Hematopoietic multipotent progenitor cell (in vitro differentiated cells): ENCODE measurements around the gene RALGDS. TPM values are rescaled to one million over a fixed set of nuclear protein-coding genes. Genes with fewer than 3 reads are reported as not detected.
"Not testable (repeated sequence)": the region's sequence is repeated elsewhere in the genome, so short reads cannot be mapped to it uniquely, and the experiment has no call there.

Experiments
- DNase-seq, 3 donors: peaks; one replicate each; pipeline ENCODE4 v3.0.0-alpha.2; 2011 to 2015; ENCODE audit warnings: low read depth in 2 of 3, low spot score in 2 of 3
- total RNA-seq: library from RNA; depleted of rRNA; stranded (reverse); fragments of >200 nt; gene quantifications from one replicate; pipeline ENCODE4 v1.2.3, GENCODE V29; 2012

Gene RALGDS
- total RNA-seq, 1 donor: 139 TPM

DNA sequence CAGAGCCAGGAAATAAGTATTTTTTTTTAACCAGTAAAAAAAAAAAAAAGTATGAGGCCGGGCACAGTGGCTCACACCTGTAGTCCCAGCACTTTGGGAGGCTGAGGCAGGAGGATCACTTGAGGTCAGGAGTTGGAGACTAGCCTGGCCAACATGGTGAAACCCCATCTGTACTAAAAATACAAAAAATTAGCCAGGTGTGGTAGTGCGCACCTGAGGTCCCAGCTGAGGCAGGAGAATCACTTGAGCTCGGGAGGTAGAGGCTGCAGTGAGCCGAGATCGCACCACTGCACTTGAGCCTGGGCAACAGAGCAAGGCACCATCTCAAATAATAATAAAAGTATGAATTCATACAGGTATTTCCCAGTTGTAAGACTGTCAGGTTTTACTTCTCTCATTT is 48.8 kb downstream of the RALGDS start:
- DNase-seq: not testable (repeated sequence)

DNA sequence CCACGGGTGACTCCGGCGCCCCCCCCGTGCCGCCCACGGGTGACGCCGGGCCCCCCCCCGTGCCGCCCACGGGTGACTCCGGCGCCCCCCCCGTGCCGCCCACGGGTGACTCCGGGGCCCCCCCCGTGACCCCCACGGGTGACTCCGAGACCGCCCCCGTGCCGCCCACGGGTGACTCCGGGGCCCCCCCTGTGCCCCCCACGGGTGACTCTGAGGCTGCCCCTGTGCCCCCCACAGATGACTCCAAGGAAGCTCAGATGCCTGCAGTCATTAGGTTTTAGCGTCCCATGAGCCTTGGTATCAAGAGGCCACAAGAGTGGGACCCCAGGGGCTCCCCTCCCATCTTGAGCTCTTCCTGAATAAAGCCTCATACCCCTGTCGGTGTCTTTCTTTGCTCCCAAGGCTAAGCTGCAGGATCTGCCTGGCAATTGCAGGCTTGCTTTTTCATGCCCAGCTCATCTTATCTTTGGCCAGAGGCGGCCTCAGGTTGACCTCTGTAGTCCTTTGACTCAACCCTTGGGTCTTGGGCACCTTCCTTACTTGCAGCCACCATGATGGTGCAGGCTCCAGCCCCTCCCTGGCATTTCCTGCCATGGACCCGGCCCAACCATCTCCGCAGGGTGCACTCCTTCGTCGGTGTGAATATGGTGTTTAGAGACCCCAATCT is 49.4 kb downstream of the RALGDS start:
- no peak for DNase-seq

DNA sequence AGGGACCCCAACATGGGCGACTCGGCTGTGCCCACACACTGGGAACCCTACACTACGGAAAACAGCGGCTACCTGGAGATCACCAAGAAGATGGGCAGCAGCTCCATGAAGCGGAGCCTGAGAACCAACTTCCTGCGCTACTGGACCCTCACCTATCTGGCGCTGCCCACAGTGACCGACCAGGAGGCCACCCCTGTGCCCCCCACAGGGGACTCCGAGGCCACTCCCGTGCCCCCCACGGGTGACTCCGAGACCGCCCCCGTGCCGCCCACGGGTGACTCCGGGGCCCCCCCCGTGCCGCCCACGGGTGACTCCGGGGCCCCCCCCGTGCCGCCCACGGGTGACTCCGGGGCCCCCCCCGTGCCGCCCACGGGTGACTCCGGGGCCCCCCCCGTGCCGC is 50.1 kb downstream of the RALGDS start:
- DNase-seq: not testable (repeated sequence)

DNA sequence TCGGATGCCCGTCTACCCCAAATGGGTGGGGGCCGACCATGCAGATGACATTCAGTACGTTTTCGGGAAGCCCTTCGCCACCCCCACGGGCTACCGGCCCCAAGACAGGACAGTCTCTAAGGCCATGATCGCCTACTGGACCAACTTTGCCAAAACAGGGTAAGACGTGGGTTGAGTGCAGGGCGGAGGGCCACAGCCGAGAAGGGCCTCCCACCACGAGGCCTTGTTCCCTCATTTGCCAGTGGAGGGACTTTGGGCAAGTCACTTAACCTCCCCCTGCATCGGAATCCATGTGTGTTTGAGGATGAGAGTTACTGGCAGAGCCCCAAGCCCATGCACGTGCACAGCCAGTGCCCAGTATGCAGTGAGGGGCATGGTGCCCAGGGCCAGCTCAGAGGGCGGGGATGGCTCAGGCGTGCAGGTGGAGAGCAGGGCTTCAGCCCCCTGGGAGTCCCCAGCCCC is 50.5 kb downstream of the RALGDS start:
- not testable (repeated sequence) for DNase-seq

DNA sequence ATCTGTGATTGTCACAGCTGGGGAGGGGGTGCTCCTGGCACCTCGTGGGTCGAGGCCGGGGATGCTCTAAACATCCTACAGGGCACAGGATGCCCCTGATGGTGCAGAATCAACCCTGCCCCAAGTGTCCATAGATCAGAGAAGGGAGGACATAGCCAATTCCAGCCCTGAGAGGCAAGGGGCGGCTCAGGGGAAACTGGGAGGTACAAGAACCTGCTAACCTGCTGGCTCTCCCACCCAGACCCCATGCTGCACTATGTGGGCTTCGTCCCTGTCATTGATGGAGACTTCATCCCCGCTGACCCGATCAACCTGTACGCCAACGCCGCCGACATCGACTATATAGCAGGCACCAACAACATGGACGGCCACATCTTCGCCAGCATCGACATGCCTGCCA is 52.6 kb downstream of the RALGDS start:
- DNase-seq: not testable (repeated sequence)

DNA sequence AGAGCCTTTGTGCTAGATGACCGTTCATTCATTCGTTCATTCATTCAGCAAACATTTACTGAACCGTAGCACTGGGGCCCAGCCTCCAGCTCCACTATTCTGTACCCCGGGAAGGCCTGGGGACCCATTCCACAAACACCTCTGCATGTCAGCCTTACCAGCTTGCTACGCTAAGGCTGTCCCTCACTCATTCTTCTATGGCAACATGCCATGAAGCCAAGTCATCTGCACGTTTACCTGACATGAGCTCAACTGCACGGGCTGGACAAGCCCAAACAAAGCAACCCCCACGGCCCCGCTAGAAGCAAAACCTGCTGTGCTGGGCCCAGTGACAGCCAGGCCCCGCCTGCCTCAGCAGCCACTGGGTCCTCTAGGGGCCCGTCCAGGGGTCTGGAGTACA is 53.2 kb downstream of the RALGDS start:
- no peak for DNase-seq

DNA sequence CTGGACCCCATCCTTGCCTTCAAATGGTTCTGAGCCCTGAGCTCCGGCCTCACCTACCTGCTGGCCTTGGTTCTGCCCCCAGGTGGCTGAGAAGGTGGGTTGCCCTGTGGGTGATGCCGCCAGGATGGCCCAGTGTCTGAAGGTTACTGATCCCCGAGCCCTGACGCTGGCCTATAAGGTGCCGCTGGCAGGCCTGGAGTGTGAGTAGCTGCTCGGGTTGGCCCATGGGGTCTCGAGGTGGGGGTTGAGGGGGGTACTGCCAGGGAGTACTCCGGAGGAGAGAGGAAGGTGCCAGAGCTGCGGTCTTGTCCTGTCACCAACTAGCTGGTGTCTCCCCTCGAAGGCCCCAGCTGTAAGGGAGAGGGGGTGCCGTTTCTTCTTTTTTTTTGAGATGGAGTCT is 54.0 kb downstream of the RALGDS start:
- DNase-seq: no peak

DNA sequence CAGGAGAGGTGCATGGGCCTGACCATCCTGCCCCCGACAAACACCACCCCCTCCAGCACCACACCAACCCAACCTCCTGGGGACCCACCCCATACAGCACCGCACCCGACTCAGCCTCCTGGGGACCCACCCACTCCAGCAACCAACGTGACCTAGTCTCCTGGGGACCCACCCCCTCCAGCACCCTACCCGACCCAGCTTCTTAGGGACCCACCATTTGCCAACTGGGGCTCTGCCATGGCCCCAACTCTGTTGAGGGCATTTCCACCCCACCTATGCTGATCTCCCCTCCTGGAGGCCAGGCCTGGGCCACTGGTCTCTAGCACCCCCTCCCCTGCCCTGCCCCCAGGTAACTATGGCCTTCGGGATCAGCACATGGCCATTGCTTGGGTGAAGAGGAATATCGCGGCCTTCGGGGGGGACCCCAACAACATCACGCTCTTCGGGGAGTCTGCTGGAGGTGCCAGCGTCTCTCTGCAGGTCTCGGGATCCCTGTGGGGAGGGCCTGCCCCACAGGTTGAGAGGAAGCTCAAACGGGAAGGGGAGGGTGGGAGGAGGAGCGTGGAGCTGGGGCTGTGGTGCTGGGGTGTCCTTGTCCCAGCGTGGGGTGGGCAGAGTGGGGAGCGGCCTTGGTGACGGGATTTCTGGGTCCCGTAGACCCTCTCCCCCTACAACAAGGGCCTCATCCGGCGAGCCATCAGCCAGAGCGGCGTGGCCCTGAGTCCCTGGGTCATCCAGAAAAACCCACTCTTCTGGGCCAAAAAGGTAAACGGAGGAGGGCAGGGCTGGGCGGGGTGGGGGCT is 54.7 kb downstream of the RALGDS start:
- DNase-seq: no peak

DNA sequence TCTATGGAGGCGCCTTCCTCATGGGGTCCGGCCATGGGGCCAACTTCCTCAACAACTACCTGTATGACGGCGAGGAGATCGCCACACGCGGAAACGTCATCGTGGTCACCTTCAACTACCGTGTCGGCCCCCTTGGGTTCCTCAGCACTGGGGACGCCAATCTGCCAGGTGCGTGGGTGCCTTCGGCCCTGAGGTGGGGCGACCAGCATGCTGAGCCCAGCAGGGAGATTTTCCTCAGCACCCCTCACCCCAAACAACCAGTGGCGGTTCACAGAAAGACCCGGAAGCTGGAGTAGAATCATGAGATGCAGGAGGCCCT is 56.0 kb downstream of the RALGDS start:
- no peak for DNase-seq

DNA sequence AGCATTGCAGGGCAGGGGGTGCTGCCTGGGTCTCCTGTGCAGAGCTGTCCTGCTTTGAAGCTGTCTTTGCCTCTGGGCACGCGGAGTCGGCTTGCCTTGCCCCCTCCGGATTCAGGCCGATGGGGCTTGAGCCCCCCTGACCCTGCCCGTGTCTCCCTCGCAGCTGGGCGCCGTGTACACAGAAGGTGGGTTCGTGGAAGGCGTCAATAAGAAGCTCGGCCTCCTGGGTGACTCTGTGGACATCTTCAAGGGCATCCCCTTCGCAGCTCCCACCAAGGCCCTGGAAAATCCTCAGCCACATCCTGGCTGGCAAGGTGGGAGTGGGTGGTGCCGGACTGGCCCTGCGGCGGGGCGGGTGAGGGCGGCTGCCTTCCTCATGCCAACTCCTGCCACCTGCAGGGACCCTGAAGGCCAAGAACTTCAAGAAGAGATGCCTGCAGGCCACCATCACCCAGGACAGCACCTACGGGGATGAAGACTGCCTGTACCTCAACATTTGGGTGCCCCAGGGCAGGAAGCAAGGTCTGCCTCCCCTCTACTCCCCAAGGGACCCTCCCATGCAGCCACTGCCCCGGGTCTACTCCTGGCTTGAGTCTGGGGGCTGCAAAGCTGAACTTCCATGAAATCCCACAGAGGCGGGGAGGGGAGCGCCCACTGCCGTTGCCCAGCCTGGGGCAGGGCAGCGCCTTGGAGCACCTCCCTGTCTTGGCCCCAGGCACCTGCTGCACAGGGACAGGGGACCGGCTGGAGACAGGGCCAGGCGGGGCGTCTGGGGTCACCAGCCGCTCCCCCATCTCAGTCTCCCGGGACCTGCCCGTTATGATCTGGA is 56.6 kb downstream of the RALGDS start:
- DNase-seq: no peak

DNA sequence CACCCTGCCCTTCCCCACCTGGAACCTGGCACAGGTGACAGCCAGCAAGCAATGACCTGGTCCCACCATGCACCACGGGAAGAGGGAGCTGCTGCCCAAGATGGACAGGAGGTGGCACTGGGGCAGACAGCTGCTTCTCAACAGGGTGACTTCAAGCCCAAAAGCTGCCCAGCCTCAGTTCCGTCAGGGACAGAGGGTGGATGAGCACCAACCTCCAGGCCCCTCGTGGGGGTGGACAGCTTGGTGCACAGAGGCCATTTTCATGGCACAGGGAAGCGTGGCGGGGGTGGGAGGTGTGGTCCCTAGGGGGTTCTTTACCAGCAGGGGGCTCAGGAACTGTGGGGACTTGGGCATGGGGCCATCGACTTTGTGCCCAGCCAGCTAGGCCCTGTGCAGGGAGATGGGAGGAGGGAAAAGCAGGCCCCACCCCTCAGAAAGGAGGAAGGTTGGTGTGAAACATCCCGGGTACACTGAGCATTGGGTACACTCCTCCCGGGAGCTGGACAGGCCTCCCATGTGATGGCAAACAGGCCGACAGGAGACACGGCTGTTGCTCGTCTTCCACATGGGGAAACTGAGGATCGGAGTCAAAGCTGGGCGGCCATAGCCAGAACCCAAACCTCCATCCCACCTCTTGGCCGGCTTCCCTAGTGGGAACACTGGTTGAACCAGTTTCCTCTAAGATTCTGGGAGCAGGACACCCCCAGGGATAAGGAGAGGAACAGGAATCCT is 57.4 kb downstream of the RALGDS start:
- DNase-seq: no peak

DNA sequence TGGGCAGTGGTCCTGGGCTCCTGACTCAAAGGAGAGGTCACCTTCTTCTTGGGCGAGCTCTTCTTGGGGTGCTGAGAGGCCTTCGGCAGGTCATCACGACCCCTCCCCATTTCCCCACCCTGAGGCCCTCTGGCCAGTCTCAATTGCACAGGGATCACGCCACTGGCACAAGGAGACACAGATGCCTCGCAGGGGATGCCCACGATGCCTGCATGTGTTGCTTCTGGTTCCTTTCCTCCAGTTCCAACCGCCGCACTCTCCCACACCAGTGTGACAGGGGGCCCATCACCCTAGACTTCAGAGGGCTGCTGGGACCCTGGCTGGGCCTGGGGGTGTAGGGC is 57.9 kb downstream of the RALGDS start:
- DNase-seq: peak in 1 of 3 donors; percentile 15

DNA sequence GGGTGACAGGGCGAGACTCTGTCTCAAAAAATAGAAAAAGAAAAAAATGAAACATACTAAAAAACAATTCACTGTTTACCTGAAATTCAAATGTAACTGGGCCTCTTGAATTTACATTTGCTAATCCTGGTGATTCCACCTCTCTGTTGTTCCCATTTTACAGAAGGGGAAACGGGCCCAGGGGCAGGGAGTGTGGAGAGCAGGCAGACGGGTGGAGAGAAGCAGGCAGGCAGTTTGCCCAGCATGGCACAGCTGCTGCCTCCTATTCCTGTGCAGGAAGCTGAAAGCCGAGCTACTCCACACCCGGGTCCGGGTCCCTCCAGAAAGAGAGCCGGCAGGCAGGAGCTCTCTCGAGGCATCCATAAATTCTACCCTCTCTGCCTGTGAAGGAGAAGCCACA is 58.5 kb downstream of the RALGDS start:
- peak in 1 of 3 donors; percentile 29 for DNase-seq

DNA sequence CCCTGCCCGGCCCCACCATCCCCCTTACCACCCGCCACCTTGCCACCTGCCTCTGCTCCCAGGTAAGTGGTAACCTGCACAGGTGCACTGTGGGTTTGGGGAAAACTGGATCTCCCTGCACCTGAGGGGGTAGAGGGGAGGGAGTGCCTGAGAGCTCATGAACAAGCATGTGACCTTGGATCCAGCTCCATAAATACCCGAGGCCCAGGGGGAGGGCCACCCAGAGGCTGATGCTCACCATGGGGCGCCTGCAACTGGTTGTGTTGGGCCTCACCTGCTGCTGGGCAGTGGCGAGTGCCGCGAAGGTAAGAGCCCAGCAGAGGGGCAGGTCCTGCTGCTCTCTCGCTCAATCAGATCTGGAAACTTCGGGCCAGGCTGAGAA is 59.3 kb downstream of the RALGDS start, which contains the start of gene CEL:
Gene CEL, plus strand, starts transcription at position 218 of the 382 bp plus-strand sequence. Its CDS starts 22 bp downstream, at position 240.
- not testable (repeated sequence) for DNase-seq

DNA sequence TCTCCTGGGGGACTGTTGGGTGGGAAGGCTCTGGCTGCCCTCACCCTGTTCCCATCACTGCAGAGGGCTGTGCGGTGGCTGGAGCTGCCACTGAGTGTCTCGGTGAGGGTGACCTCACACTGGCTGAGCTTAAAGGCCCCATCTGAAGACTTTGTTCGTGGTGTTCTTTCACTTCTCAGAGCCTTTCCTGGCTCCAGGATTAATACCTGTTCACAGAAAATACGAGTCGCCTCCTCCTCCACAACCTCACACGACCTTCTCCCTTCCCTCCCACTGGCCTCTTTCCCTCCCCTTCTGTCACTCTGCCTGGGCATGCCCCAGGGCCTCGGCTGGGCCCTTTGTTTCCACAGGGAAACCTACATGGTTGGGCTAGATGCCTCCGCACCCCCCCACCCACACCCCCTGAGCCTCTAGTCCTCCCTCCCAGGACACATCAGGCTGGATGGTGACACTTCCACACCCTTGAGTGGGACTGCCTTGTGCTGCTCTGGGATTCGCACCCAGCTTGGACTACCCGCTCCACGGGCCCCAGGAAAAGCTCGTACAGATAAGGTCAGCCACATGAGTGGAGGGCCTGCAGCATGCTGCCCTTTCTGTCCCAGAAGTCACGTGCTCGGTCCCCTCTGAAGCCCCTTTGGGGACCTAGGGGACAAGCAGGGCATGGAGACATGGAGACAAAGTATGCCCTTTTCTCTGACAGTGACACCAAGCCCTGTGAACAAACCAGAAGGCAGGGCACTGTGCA is 59.8 kb downstream of the RALGDS start:
- not testable (repeated sequence) for DNase-seq

DNA sequence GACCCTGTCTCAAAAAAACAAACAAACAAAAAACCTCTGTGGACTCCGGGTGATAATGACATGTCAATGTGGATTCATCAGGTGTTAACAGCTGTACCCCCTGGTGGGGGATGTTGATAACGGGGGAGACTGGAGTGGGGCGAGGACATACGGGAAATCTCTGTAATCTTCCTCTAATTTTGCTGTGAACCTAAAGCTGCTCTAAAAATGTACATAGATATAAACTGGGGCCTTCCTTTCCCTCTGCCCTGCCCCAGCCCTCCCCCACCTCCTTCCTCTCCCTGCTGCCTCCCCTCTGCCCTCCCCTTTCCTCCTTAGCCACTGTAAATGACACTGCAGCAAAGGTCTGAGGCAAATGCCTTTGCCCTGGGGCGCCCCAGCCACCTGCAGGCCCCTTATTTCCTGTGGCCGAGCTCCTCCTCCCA is 60.6 kb downstream of the RALGDS start:
- peak in 2 of 3 donors; percentile 48 to 56 for DNase-seq

DNA sequence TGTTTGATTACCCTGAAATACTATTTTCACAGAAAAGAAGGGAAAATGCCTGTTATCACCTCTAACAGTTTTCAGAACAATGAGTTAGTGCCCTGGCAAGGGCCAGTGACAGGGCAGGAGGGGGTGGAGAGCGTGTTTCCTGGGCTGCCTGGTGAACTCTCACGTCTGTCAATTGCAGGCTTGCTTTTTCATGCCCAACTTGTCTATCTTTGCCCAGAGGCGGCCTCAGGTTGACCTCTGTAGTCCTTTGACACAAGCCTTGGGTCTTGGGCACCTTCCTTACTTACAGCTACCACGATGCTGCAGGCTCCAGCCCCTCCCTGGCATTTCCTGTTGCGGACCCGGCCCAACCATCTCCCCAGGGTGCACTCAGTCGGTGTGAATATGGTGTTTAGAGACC is 61.4 kb downstream of the RALGDS start:
- no peak for DNase-seq

DNA sequence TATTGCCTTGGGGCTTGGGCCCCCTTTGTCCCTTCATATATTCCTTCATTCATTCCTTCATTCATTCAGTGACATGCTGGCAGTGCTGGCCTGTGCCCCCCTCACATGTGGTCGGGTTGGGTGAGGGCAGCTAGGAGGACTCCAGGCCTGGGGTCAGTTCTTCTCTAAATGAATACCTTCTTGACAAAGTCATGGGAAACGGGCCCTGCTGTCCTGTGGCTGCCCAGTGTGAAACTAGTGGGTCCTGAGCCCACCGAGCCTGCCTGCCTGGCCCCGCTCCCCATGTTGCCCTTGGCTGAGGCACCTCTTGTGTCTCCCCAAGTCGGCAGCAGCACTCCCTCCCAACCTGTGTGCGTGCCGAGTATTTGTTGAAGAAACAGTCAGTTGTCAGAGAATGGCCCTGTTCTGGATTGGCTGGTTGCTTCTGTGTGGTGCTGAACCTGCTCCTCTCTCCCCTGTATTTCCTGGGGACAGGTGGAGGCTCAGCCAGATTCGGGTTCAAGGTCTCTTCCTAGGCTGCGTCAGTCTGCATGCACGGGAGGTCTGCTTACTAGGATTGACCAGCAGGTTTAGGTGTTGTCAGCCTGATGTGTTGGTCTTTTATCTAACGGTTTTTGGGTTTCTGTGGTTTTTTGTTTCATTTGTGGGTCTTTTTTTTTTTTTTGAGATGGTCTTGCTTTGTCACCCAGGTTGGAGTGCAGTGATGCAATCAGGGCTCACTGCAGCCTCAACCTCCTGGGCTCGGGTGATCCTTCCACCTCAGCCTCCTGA is 62.3 kb downstream of the RALGDS start:
- DNase-seq: peak in 2 of 3 donors; percentile 42 to 48

DNA sequence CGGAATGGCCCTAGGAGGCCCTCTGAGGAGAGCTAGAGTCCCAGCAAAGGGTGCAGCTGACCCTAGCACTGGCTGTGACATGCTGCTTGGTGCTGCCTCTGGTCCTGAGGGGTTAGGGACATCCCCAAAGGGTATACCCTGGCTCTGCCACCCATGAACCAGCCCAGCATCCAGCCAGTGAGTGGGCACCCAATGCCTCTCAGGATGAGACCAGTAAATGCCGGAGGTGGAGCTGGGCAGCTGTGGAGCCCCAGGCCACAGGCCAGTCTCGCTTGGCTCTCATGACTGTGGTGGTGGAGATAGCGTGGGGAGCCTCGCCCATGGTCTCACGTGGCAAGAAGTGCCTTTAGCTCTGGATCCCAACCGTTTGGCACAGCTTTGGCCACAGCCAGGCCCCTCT is 63.0 kb downstream of the RALGDS start:
- no peak for DNase-seq
